ENCODE data around the gene ABLIM1.

DNA sequence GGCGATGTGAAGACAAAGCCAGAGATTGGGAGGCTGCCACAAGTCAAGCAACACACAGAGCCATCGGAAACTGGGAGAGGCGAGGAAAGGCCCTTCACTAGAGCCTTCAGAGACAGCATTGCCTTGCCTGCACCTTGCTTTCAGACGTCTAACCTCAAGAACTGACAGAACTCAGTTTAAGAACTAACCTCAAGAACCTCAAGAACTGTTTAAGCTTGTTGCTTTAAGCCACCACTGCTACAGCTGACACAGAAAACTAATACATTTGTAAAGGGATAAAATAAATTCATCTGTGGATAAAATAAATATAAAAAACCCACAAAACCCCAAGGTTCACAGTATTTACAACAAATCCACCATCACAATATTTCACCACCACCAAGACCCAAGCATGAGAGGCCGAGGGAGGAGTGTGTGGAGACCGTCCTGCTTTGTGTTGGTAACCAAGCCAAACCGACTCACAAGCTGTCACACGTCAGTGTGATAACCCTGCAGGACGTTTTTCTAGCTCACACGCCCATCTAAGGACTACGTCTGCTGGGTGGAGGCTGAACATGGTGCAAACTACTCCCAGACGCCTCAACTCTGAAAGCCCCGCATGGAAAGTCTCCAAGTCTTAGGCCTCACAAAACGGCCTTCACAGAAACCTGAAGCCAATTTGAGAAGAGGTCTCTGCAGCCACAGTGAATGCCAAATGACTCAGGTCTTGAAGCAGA lies 116.8 kb downstream of the ABLIM1 start:
- TF ChIP-seq, protein P1, sequence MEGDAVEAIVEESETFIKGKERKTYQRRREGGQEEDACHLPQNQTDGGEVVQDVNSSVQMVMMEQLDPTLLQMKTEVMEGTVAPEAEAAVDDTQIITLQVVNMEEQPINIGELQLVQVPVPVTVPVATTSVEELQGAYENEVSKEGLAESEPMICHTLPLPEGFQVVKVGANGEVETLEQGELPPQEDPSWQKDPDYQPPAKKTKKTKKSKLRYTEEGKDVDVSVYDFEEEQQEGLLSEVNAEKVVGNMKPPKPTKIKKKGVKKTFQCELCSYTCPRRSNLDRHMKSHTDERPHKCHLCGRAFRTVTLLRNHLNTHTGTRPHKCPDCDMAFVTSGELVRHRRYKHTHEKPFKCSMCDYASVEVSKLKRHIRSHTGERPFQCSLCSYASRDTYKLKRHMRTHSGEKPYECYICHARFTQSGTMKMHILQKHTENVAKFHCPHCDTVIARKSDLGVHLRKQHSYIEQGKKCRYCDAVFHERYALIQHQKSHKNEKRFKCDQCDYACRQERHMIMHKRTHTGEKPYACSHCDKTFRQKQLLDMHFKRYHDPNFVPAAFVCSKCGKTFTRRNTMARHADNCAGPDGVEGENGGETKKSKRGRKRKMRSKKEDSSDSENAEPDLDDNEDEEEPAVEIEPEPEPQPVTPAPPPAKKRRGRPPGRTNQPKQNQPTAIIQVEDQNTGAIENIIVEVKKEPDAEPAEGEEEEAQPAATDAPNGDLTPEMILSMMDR (IDR thresholded peaks at IDR 0.05) = no peak
- no peak for TF ChIP-seq EP300 (IDR thresholded peaks at IDR 0.05)
